ENCODE data around the gene WNT7A.

Gene WNT7A

DNA sequence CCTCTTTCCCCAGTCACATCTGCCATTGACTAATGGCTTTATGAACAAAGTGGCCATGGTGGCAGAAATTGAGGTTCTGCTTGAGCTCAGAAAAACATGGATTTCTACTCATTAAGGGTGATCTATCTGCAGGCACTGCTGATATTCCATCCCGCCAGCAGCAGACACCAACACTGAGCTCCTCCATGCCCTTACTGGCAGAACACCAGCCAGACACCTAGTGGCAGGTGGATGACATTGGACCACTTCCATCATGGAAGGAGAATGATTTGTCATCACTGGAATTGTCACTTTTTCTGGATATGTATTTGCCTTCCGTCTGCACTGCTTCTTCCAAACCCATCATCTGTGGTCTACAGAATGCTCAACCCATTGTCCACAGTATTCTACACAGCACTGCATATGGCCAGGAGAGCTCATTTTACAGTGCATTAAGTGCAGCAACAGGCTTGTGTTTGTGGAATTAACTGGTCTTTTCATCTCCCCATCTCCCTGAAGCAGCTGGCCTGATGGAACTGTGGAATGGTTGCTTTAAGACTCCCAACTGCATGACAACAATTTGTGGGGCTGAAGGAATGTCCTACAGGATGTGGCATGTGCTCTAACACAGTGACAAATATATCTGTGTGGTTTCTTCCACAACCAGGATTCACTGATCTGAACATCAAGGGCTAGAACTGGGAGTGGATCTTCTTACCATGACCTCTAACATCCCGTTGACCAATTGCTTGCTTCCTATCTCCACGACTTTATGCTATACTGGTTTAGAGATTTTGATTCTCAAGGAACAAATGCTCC, 103.4 kb downstream of the WNT7A start:
- DNase-seq (ENCODE audit: insufficient read length, low spot score) = no peak
- no peak for FAIRE-seq

DNA sequence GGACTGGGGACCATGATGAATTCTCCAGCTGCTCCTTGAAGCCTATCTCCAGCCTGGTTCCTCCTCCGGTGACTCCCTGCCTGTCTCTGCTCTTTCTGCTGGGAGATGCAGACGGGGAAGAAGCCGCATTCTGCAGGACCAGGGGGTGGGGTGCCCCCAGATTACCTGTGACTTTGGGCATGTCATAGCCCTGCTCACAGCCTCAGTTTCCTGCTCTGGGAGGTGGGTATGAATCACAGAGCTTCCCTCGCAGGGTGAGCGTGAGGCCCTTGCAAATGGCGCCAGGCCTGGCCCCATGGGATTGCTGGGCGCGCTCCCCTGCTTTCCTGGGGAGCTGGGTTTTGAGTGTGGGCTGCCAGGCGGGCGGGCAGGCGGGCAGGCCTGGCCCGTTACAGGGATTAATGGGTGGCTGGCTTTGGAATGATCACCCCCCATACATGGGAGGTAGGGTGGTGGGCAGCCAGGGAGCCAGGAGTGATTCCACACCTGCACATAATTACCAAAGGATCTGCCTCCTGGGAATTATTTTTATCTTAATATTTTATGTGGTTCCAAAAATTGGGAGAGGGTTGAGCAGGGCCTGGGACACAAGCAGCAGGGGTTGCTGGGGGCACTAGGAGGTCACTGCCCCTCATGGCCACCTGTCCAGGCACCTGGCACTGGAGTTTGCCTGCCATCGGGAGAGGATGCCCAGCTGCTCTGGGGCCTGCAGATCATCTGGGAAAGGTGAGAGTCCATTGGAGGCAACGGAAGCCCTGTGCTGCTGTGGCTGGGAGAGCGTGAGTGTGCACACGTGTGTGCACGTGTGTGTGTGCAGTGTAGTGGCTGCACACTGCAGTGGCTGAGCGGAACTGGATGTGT, 106.8 kb downstream of the WNT7A start:
- DNase-seq (ENCODE audit: insufficient read length, low spot score) (no peak), FAIRE-seq (no peak)

DNA sequence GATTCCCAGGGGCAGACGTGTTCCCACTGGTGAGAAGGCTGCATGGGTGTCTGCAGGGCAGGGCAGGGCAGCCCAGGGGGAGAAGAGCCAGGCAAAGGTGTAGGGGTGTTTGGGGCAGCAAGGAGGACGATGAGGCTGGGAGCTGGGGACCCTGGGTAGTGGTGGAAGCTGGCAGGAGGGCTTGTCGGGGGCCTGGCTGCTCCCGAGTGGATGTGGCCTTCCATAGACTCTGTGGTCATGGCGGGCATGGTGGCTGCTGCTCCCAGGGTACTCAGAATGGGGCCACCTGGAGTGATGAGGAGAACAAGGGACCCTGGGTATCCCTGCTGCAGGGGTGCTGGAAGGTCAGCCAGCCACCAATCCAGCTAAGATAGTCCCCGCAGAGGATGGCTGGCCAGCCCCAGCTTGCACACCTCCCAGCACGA, 107.5 kb downstream of the WNT7A start:
- DNase-seq (ENCODE audit: insufficient read length, low spot score) (no peak), FAIRE-seq (no peak)

DNA sequence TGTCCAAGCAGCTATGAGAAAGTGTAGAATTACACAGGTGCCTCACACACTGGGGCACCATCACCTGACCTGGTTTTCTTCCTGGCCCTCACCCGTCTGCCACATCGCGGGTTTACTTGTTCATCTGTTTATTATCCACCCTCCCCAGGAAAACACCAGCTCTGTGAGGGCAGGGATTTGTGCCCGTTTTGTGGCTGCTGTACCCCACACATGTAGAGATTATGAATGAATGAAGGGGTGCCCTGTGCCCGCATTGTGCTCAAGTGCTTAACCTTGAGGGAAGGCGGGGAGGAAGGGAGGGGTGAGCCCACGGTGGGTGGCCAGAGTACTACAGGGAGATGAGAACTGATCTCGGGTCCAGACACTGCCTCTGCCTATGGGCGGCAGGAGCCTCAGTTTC, 108.4 kb downstream of the WNT7A start:
- DNase-seq (ENCODE audit: insufficient read length, low spot score) (no peak), FAIRE-seq (no peak)

DNA sequence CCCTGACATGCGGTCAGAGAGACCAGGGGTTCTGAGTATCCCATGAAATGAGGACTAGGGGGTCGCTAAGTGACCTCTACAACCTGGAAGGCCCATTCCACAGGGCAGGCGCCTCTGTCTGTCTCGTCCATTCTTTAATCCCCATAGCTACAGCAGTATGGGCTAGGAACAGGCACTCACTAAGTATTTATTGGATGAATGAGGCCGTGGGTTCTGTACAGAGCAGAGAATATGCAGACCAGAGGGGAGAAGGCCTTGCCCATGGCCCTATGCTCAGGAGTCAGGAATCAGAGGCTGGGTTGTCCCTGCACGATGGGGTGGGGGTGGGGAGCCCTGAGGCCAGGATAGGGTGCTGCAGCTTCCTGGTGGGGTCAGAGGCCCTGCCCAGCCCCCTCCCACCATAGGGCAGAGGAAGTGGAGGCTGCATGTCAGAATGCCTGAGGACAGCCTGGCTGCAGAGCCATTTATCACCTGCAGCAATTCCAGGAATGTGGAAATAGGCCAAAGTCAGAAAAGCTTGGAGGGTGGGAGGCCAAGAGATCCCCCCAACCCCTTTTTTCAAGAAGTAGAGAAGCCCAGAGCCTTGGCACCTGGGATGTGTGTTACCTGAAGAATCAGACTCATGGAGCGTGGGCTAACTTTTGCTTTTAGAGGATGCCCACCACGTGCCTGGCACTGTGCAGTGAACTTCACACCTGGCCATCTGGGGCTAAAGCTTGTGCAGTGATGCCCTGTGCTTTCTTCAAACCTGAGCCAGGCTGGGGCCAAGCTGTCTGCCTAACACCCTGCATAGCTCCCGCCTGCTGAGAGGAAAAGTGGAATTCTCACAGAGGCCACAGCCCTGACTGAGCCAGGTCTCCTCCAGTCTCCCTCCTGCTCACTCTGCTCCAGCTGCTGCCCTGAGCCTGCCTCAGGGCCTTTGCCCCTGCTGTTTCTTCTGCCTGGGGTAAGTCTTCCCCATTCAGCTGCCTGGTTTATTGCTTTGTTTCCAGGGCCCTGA, 109.4 kb downstream of the WNT7A start:
- DNase-seq (ENCODE audit: insufficient read length, low spot score) = no peak
- no peak for FAIRE-seq

DNA sequence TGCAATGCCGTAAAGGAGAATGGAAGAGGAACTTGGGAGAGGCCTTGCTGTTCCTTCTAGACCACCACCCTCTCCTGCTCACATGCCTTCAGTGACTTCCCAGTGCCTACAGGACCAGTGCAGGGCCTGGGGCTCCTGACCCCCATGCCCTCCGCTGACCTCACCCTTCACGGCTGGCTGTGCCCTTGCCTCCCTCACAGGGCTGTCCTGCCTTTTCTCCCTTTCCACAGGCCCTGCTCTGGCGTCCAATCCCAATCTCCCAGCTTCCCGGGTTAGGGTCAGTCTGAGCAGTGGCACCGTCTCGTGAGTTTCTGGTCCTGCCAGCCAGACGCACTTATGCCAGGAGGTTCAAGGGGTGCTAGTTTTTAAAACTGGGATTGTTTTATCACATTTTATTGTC, 110.4 kb downstream of the WNT7A start:
- FAIRE-seq (no peak), DNase-seq (ENCODE audit: insufficient read length, low spot score) (no peak)

DNA sequence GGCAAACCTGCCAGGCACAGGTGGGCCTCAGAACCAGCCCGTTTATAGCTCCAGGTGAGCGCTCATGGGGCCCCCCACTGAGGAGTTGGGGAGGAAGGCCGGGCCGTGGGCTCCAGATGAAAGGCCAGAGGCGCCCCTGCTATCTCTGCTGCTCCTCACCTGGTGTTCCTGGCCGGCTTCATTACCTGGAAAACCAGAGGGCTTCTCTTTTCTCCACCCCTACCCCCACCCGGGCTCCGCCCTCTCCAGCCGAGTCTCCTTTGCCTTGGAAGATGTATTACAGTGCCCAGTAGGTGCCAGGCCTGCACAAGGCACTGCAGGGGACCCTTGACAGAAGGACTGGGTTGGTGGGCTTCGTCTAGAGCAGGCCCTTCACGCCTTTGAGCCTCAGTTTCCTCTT, 111.4 kb downstream of the WNT7A start:
- no peak for FAIRE-seq

DNA sequence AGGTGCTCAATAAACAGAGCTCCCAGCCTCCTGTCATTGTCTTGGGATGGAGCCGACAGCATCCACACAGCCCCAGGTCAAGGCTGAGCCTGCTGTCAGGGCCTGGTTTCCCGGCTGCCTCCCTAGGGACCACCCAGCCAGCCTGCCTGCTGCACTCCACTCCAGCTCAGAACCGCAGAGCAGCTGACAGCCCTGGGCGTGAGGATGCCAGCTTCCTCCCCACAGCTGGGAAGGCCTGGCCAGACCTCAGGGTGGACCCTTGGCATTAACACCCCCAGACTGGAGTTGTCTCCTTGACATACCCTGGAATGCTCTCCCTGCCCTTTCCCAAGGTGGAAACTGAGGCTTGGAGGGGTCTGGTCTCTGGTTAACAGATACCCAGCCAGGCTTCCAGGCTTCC, 112.0 kb downstream of the WNT7A start:
- DNase-seq (ENCODE audit: insufficient read length, low spot score) (no peak), FAIRE-seq (no peak)

More for the DNA sequence above, 111.4 kb downstream of the WNT7A start:
- DNase-seq (ENCODE audit: insufficient read length, low spot score) = no peak

DNA sequence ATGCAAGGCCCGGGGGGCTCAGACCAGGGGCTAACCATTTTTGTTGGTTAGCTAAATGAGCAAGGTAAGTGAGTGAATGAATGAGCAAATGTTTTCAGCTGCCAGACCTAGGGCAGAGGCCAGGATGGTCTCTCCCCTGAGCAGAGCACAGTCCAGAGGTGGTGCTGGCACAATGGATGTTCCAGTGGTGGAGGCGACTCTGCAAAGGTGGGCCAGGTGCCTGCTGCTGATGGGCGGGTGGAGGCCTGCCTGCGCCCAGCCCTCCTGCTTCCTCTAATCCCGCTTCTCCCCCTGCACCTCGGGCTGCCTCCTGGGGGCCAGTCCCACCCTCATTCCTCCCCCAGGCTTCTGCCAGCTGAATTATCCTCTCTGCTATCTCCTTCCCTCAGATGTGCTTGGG, 112.8 kb downstream of the WNT7A start:
- FAIRE-seq = no peak
- DNase-seq (ENCODE audit: insufficient read length, low spot score) = no peak

Measured in GM19239 (cell line).